Measurements from ENCODE around the gene GPSM3. TPM values are rescaled to one million over a fixed set of nuclear protein-coding genes. Genes with fewer than 3 reads are reported as not detected.

GPSM3 gene
- total and polyA plus RNA-seq, 2 of the 13 experiments (the other 11 are each of a cell fraction or from before 2014, with no cell fraction given): 0.18 to 6.2 TPM

DNA sequence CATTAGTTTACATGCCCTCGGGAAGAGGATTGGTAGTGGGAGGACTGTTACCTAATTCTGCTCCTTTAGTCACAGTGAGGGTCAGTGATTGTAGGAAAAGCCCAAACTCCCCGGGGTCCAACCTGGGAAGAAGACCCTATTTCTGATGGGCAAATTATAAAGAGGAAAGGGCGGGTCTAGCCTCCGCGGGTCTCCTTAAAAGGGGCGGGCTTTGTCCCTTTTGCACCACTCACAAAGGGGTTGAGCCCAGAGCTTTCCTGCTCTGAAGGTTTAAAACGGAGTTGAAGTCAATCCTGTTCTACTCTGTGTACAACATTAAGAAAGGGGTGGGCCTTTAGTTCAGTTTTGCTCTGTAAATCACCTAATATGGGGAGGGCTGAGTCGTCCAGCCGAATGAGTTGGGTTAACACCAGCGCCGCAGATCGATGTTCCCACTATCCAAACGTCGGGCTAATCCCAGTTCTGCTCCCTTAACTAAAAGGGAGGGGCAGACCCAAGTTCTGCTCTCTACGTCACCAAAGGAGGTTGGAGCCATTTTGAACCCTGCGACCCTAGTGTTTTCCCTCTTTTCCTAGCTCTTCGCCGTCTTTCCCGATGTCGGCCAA is 15.2 kb downstream of the GPSM3 start (continued):
- TF ChIP-seq PAXIP1 (CRISPR knock-in tag; conservative IDR thresholded peaks at IDR 0.05) (no peak), MAF1 (CRISPR knock-in tag; IDR thresholded peaks at IDR 0.05; ENCODE audit: borderline replicate concordance) (no peak), CSRNP2 (CRISPR knock-in tag; conservative IDR thresholded peaks at IDR 0.05; ENCODE audit: low read depth) (no peak), ZFP91 (CRISPR knock-in tag; IDR thresholded peaks at IDR 0.05; ENCODE audit: borderline replicate concordance) (no peak; the same call in 1 of the 2 replicates), FOXJ3 (CRISPR knock-in tag; IDR thresholded peaks at IDR 0.05; ENCODE audit: borderline replicate concordance) (no peak), MED13 (CRISPR knock-in tag; IDR thresholded peaks at IDR 0.05) (no peak), PRPF4 (IDR thresholded peaks at IDR 0.05; ENCODE audit: low read depth, low read length, poor library complexity, severe bottlenecking) (no peak), IRF9 (CRISPR knock-in tag; IDR thresholded peaks at IDR 0.05; ENCODE audit: borderline replicate concordance) (no peak), ZNF660 (CRISPR knock-in tag; IDR thresholded peaks at IDR 0.05; ENCODE audit: borderline replicate concordance, low read depth) (no peak), SOX6 (IDR thresholded peaks at IDR 0.05) (no peak), SOX6 (CRISPR knock-in tag; IDR thresholded peaks at IDR 0.05) (no peak), DPF2 (CRISPR knock-in tag; IDR thresholded peaks at IDR 0.05; ENCODE audit: borderline replicate concordance, low read depth) (no peak), HBP1 (CRISPR knock-in tag; IDR thresholded peaks at IDR 0.05; ENCODE audit: low read depth) (0 out of 2 replicates have a peak, but pooled peaks have one; percentile 42), ARHGAP35 (CRISPR knock-in tag; IDR thresholded peaks at IDR 0.05; ENCODE audit: borderline replicate concordance) (0 out of 2 replicates have a peak, but pooled peaks have one; percentile 54), TEAD2 (CRISPR knock-in tag; IDR thresholded peaks at IDR 0.05) (no peak)
- TF ChIP-seq, protein P1, sequence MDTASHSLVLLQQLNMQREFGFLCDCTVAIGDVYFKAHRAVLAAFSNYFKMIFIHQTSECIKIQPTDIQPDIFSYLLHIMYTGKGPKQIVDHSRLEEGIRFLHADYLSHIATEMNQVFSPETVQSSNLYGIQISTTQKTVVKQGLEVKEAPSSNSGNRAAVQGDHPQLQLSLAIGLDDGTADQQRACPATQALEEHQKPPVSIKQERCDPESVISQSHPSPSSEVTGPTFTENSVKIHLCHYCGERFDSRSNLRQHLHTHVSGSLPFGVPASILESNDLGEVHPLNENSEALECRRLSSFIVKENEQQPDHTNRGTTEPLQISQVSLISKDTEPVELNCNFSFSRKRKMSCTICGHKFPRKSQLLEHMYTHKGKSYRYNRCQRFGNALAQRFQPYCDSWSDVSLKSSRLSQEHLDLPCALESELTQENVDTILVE (CRISPR knock-in tag; IDR thresholded peaks at IDR 0.05): 0 out of 2 replicates have a peak, but pooled peaks have one; percentile 21
